ENCODE measurements around the gene PDAP1. TPM values are rescaled to one million over a fixed set of nuclear protein-coding genes. Genes with fewer than 3 reads are reported as not detected.

Gene PDAP1
- total RNA-seq, 4 donors from 2014 or later = 64.8 to 81.8 (median 73.9) TPM

GRCh38 chr7:99409806-99410205 is 1.4 kb upstream of the PDAP1 start:
- no peak overlapping the region for H3K4me3 ChIP-seq (ENCODE audit: low read depth, poor library complexity, severe bottlenecking)
- no peak for DNase-seq (ENCODE audit: low spot score in 2 of 2)
- intact Hi-C loops (cut with DNase I; ENCODE audit: low total_unique reads) = no loop called here
- TF ChIP-seq POLR2A (IDR thresholded peaks at IDR 0.05) (no peak), CTCF (IDR thresholded peaks at IDR 0.05) (no peak)
- WGBS, 2 donors = 35% methylated on average over 3 of the region's 3 CpGs

GRCh38 chr7:99409192-99409572 is 785 bp upstream of the PDAP1 start:
- TF ChIP-seq POLR2A (IDR thresholded peaks at IDR 0.05) = no peak
- no peak for TF ChIP-seq CTCF (IDR thresholded peaks at IDR 0.05)
- WGBS, 2 donors = 0 to 1% methylated on average over 18 of the region's 18 CpGs
- intact Hi-C loops (cut with DNase I; ENCODE audit: low total_unique reads) = no loop called here
- DNase-seq (ENCODE audit: low spot score in 2 of 2) = no peak
- peak overlapping the region; percentile 98 for H3K4me3 ChIP-seq (ENCODE audit: low read depth, poor library complexity, severe bottlenecking)

GRCh38 chr7:99407872-99408378 is 472 bp downstream of the PDAP1 start:
- TF ChIP-seq POLR2A (IDR thresholded peaks at IDR 0.05) (no peak), CTCF (IDR thresholded peaks at IDR 0.05) (no peak)
- intact Hi-C loops (cut with DNase I; ENCODE audit: low total_unique reads) = no loop called here
- H3K4me3 ChIP-seq (ENCODE audit: low read depth, poor library complexity, severe bottlenecking) = peak overlapping the region; percentile 98
- DNase-seq (ENCODE audit: low spot score in 2 of 2) = peak; percentile 58 to 93
- WGBS, 2 donors = 1 to 2% methylated on average over 25 to 28 of the region's 28 CpGs

DNA sequence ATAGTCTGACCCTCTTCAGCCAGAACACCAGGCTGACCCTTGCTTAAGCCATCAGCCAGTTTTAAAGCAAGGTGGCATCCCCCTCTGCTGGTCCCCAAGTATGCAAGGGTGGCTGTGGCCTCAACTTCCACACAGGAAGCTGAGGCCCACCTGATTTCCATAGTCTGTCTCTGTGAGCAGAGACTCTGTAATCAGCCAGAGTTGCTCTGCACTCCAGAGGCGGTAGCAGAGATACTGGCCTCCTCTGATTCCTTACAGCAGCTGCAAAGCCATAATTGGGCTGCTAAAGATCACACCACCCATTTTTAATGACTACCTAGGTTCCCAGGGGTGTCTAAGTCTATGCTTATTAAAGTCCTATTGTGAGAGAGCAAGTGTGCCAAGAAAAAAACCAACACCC is 1.8 kb downstream of the PDAP1 start:
- intact Hi-C loops (cut with DNase I; ENCODE audit: low total_unique reads) = no loop called here
- no peak for DNase-seq (ENCODE audit: low spot score in 2 of 2)
- no peak for TF ChIP-seq POLR2A (IDR thresholded peaks at IDR 0.05)
- TF ChIP-seq CTCF (IDR thresholded peaks at IDR 0.05) = no peak
- H3K4me3 ChIP-seq (ENCODE audit: low read depth, poor library complexity, severe bottlenecking) = no peak overlapping the region
- 8 to 50% methylated on average over 1 of the region's 1 CpG for WGBS, 2 donors

DNA sequence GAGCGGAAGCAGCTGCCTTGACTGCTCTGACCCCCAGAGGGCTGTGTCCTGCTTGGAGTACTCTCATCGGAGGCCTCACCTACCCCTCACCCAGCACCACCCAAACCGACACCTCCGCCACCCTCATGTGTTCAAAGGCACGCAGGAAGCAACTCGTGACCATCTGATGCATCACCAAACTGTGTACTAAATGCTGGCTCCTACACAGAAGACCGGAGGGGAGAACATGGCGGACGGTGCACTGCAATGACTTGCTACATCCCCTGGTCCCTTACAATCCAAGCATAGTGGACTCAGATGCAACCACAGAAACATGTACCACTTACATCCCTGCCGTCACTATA is 3.4 kb downstream of the PDAP1 start:
- no peak for TF ChIP-seq POLR2A (IDR thresholded peaks at IDR 0.05)
- no peak for TF ChIP-seq CTCF (IDR thresholded peaks at IDR 0.05)
- intact Hi-C loops (cut with DNase I; ENCODE audit: low total_unique reads) = no loop called here
- no peak overlapping the region for H3K4me3 ChIP-seq (ENCODE audit: low read depth, poor library complexity, severe bottlenecking)
- no peak for DNase-seq (ENCODE audit: low spot score in 2 of 2)
- WGBS, 2 donors = 89 to 93% methylated on average over 10 of the region's 10 CpGs

DNA sequence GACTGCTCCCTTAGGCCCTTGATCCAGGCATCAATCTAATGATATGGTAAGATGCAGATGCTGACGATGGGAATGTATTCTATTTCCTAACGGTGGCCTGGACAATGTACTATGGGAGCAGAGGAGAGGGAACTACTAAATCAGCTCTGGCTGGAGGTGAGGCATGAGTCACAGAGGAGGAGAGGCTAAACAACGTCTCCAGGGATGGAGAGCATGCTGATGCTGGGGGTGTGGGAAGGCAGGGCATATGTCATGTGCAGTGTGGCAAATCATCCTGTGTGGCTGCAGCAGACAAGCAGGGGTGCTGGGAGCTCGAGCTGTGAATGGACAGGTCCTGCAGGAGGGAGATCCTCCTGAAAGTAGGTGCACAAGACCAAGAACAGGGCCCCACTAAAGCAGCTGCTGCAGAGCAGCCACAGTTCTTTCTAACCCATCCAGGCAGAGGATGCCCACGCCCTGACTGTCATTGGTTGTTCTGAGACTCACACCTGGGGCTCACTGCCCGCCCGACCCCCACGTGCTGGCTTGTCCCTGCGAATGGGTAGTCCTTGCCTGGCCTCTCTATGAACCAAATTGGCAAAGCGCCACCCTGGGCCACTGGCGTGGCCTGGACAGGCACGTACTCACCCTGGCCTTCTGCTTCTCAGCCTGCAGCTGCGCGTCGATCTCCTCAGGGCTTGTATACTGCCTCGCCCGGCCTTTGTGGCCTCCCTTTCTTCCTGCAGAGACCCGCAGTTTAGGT is 4.0 kb downstream of the PDAP1 start:
- DNase-seq (ENCODE audit: low spot score in 2 of 2) = no peak
- intact Hi-C loops (cut with DNase I; ENCODE audit: low total_unique reads) = no loop called here
- TF ChIP-seq CTCF (IDR thresholded peaks at IDR 0.05) (no peak), POLR2A (IDR thresholded peaks at IDR 0.05) (no peak)
- no peak overlapping the region for H3K4me3 ChIP-seq (ENCODE audit: low read depth, poor library complexity, severe bottlenecking)
- WGBS, 2 donors = 64 to 67% methylated on average over 18 of the region's 18 CpGs

All from lower leg skin (tissue), 4 donors.